Neural cell (in vitro differentiated cells): ENCODE measurements around the gene ZBTB7C.

Source experiments
- CTCF ChIP-seq: fragments of 450-650 bp; IDR thresholded peaks from 2 replicates; pipeline ENCODE4 v1.5.1; 2014; ENCODE audit warnings: antibody characterized with exemption, mild to moderate bottlenecking, moderate library complexity; ENCODE audit not compliant: poor library complexity, severe bottlenecking
- EP300 ChIP-seq: fragments of 450-650 bp; conservative IDR thresholded peaks from 2 replicates; pipeline ENCODE4 v1.6.1; 2014; ENCODE audit warnings: antibody characterized with exemption, mild to moderate bottlenecking, moderate library complexity; ENCODE audit not compliant: poor library complexity, severe bottlenecking
- EZH2 ChIP-seq: fragments of 200-600, 300-800 bp; shearing (Covaris generic), sonication (generic); IDR thresholded peaks from 2 replicates; pipeline ENCODE4 v1.6.1; 2014; ENCODE audit warnings: antibody characterized with exemption, low read length, borderline replicate concordance, mild to moderate bottlenecking; ENCODE audit not compliant: insufficient read depth, poor library complexity, severe bottlenecking
- MXI1 ChIP-seq: fragments of 450-650 bp; conservative IDR thresholded peaks from 2 replicates; pipeline ENCODE4 v1.6.1; 2014; ENCODE audit warnings: antibody characterized with exemption, mild to moderate bottlenecking; ENCODE audit not compliant: poor library complexity, severe bottlenecking
- POLR2AphosphoS5 ChIP-seq: IDR thresholded peaks from 2 replicates; pipeline ENCODE4 v1.6.1; 2012
- RAD21 ChIP-seq: fragments of 450-650 bp; conservative IDR thresholded peaks from 2 replicates; pipeline ENCODE4 v1.6.1; 2014; ENCODE audit warnings: antibody characterized with exemption, mild to moderate bottlenecking, moderate library complexity
- SMC3 ChIP-seq: fragments of 450-650 bp; conservative IDR thresholded peaks from 2 replicates; pipeline ENCODE4 v1.6.1; 2014; ENCODE audit warnings: antibody characterized with exemption, mild to moderate bottlenecking, moderate library complexity; ENCODE audit not compliant: poor library complexity
- TAF1 ChIP-seq: IDR thresholded peaks from 2 replicates; pipeline ENCODE4 v1.6.1; 2012; ENCODE audit warnings: low read depth

GRCh38 chr18:48364146-48364545 is 45.0 kb downstream of the ZBTB7C start:
- TF ChIP-seq EZH2 (no peak), POLR2AphosphoS5 (no peak), RAD21 (no peak), CTCF (no peak), EP300 (no peak), SMC3 (no peak), TAF1 (no peak), MXI1 (no peak)
